ENCODE data around the gene MYCBP.
"Not testable (repeated sequence)": the region's sequence is repeated elsewhere in the genome, so short reads cannot be mapped to it uniquely, and the experiment has no call there.

The MYCBP gene

GRCh38 chr1:38865112-38865715 is 7.9 kb downstream of the MYCBP start:
- no peak for DNase-seq

GRCh38 chr1:38860454-38860795 is 12.7 kb downstream of the MYCBP start:
- DNase-seq = no peak

GRCh38 chr1:38859561-38860453 is 13.3 kb downstream of the MYCBP start, which contains the start of gene RRAGC:
TSS of gene RRAGC (minus strand) at chr1:38859772. CDS start at chr1:38859646, 126 bp downstream.
- peak; percentile 98 for DNase-seq

- peak; percentile 54 for DNase-seq
Observed at GRCh38 chr1:38858833-38859560, 14.2 kb downstream of the MYCBP start.

GRCh38 chr1:38852780-38853179 is 20.4 kb downstream of the MYCBP start:
- DNase-seq = no peak

- DNase-seq = no peak
Observed at GRCh38 chr1:38848071-38848470, 25.1 kb downstream of the MYCBP start.

GRCh38 chr1:38846210-38846609 is 26.9 kb downstream of the MYCBP start:
- DNase-seq = no peak

- DNase-seq = not testable (repeated sequence)
Observed at GRCh38 chr1:38845088-38845487, 28.1 kb downstream of the MYCBP start.

- DNase-seq = no peak
Observed at GRCh38 chr1:38840281-38840680, 32.9 kb downstream of the MYCBP start.

- no peak for DNase-seq
Observed at GRCh38 chr1:38839363-38839762, 33.8 kb downstream of the MYCBP start.

GRCh38 chr1:38836316-38836715 is 36.8 kb downstream of the MYCBP start:
- not testable (repeated sequence) for DNase-seq

- peak; percentile 59 for DNase-seq
Observed at GRCh38 chr1:38834937-38835827, 38.0 kb downstream of the MYCBP start.

- DNase-seq = no peak
Observed at GRCh38 chr1:38834221-38834782, 38.8 kb downstream of the MYCBP start.

- DNase-seq = no peak
Observed at GRCh38 chr1:38833146-38833545, 40.0 kb downstream of the MYCBP start.

- no peak for DNase-seq
Observed at GRCh38 chr1:38832370-38832734, 40.8 kb downstream of the MYCBP start.

GRCh38 chr1:38831731-38832369 is 41.3 kb downstream of the MYCBP start:
- DNase-seq = no peak

GRCh38 chr1:38829368-38829767 is 43.8 kb downstream of the MYCBP start:
- DNase-seq = no peak

GRCh38 chr1:38827318-38827717 is 45.8 kb downstream of the MYCBP start:
- no peak for DNase-seq

- DNase-seq = no peak
Observed at GRCh38 chr1:38826886-38827285, 46.3 kb downstream of the MYCBP start.

GRCh38 chr1:38826262-38826661 is 46.9 kb downstream of the MYCBP start:
- DNase-seq = no peak

- no peak for DNase-seq
Observed at GRCh38 chr1:38820860-38821259, 52.3 kb downstream of the MYCBP start.

GRCh38 chr1:38819516-38819915 is 53.6 kb downstream of the MYCBP start:
- DNase-seq = no peak

Data from right forelimb (tissue), 1 donor.